Measurements from ENCODE around the gene MAPK4. TPM values are rescaled to one million over a fixed set of nuclear protein-coding genes. Genes with fewer than 3 reads are reported as not detected.

The MAPK4 gene
- total RNA-seq, 2 donors from 2014 or later = 1.0 to 1.6 TPM

DNA sequence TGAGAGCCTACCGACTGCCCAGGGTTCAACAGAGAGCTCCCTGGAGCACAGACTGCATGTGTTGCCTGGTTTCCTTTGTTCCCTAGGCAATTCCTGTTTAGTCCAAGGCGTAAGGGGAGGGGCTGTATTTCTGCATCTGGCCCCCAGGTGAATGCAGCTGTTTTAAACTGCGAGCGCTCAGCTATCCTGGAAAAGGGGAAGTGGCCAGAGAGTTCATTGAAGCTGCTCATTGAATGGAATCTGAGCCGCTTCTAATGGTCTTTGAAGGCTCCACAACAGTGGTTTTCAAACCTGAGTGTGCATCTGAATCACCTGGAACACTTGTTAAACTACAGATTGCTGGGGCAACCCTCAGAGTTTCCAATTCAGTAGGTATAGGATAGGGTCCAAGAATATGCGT lies 18.1 kb downstream of the MAPK4 start:
- Histone ChIP-seq H3K36me3 (replicated peaks in 1 of 2; ENCODE audit: insufficient read depth in 1 of 2, low read depth in 2 of 2) (no peaks in the 10 kb centered on the region), H3K27ac (no peak overlapping the region), H3K4me3 (no peak overlapping the region), H3K9me3 (no peaks in the 10 kb centered on the region), H3K27me3 (no peaks in the 10 kb centered on the region), H3K4me1 (no peaks in the 10 kb centered on the region)
- intact Hi-C loops (cut with DNase I) = no loop called here
- TF ChIP-seq, protein P1, sequence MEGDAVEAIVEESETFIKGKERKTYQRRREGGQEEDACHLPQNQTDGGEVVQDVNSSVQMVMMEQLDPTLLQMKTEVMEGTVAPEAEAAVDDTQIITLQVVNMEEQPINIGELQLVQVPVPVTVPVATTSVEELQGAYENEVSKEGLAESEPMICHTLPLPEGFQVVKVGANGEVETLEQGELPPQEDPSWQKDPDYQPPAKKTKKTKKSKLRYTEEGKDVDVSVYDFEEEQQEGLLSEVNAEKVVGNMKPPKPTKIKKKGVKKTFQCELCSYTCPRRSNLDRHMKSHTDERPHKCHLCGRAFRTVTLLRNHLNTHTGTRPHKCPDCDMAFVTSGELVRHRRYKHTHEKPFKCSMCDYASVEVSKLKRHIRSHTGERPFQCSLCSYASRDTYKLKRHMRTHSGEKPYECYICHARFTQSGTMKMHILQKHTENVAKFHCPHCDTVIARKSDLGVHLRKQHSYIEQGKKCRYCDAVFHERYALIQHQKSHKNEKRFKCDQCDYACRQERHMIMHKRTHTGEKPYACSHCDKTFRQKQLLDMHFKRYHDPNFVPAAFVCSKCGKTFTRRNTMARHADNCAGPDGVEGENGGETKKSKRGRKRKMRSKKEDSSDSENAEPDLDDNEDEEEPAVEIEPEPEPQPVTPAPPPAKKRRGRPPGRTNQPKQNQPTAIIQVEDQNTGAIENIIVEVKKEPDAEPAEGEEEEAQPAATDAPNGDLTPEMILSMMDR (IDR thresholded peaks at IDR 0.05) = no peak
- no peak for TF ChIP-seq POLR2A (IDR thresholded peaks at IDR 0.05)
- DNase-seq (no peak), ATAC-seq (no peak)
- 66 to 81% methylated on average over 6 of the region's 6 CpGs for WGBS, 2 donors

DNA sequence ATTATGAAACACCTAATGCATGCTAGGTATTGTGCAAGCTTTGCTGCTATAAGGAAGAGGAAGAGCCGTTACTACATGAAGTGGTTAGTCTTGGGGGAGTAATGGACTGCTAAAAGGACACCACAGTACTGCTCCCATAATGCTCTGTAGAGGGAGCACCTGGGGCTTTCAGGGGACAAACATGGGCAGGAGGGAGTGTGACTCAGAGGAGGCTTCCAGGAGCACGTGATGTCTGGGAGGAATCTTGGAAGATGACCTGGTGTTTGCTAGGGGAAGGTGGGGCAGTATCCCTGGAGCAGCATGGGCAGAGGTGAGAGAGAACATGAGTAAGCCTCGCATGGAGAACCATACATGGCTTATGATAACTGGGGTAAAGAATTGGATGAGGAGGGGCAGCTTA lies 18.8 kb downstream of the MAPK4 start:
- 73 to 84% methylated on average over 3 of the region's 3 CpGs for WGBS, 2 donors
- H3K4me1 ChIP-seq = no peaks in the 10 kb centered on the region
- ATAC-seq (no peak), DNase-seq (no peak)
- no peak overlapping the region for H3K4me3 ChIP-seq
- intact Hi-C loops (cut with DNase I) = no loop called here
- no peak overlapping the region for H3K27ac ChIP-seq
- TF ChIP-seq, protein P1 (IDR thresholded peaks at IDR 0.05) = no peak
- TF ChIP-seq POLR2A (IDR thresholded peaks at IDR 0.05) = no peak
- no peaks in the 10 kb centered on the region for H3K27me3 ChIP-seq
- H3K36me3 ChIP-seq (replicated peaks in 1 of 2; ENCODE audit: insufficient read depth in 1 of 2, low read depth in 2 of 2) = no peaks in the 10 kb centered on the region
- no peaks in the 10 kb centered on the region for H3K9me3 ChIP-seq

DNA sequence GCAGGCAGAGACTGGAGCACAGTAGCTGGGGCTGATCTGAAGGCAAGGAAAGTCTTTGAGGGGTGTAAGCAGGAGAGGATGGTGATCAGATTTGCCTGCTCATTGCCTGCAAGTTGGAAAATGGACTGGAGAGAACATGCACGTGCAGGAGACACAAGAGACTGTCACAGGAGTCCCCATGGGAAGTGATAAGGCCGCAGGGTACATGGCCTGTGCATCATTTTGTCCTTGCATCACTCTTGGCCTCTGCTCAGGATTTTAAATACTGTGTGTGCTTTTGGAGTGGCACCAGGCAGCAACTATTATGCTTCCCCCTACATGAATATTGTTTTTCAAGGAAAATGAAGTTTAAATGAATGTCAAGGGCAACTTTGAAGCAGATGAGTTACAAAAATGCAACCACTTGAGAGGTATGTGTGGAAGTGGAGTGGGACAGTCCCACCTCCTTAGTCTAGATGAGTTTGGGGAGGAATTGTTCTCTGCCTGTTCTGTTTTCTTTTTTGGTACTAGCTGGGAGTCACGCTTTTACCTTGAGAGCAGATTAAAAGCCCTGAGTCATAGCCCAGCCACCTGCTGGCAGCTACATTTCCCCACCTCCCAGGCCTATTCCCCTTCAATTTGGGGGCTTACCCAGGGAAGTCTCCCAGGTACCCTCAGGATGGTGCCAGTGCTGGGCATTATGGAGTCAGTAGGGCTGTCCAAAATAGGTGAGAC lies 19.3 kb downstream of the MAPK4 start:
- intact Hi-C loops (cut with DNase I) = no loop called here

DNA sequence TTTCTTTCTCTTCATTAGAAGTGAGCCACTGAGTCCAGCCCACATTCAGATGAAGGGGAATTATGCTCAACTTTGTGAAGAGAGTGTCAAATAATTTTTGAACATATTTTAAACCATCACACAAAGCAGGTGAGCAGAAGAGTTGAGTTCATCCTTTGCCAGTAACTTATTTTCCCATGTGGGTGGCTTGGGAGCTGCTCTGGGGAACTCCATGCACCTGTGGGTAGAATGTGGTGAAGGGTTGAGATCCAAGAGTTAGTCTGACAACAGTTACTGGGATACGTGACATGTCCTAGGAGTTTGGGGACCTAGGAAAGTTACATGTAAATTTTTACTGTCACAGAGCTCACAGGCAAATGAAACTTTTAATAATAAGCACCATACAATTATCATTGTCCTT lies 21.6 kb downstream of the MAPK4 start:
- no peaks in the 10 kb centered on the region for H3K4me1 ChIP-seq
- H3K27ac ChIP-seq = no peak overlapping the region
- DNase-seq (no peak), ATAC-seq (no peak)
- intact Hi-C loops (cut with DNase I) = no loop called here
- no peak for TF ChIP-seq POLR2A (IDR thresholded peaks at IDR 0.05)
- TF ChIP-seq, protein P1 (IDR thresholded peaks at IDR 0.05) = no peak
- H3K4me3 ChIP-seq = no peak overlapping the region
- H3K36me3 ChIP-seq (replicated peaks in 1 of 2; ENCODE audit: insufficient read depth in 1 of 2, low read depth in 2 of 2) = no peaks in the 10 kb centered on the region
- H3K9me3 ChIP-seq = no peaks in the 10 kb centered on the region
- 100% methylated on average over 1 of the region's 1 CpG for whole genome bisulfite sequencing, 2 donors
- H3K27me3 ChIP-seq = no peaks in the 10 kb centered on the region

More for the DNA sequence above, 19.3 kb downstream of the MAPK4 start:
- Histone ChIP-seq H3K4me3 (no peak overlapping the region), H3K36me3 (replicated peaks in 1 of 2; ENCODE audit: insufficient read depth in 1 of 2, low read depth in 2 of 2) (no peaks in the 10 kb centered on the region), H3K27ac (no peak overlapping the region), H3K4me1 (no peaks in the 10 kb centered on the region), H3K27me3 (no peaks in the 10 kb centered on the region), H3K9me3 (no peaks in the 10 kb centered on the region)
- 57 to 78% methylated on average over 3 of the region's 3 CpGs for WGBS, 2 donors
- no peak for TF ChIP-seq POLR2A (IDR thresholded peaks at IDR 0.05)
- TF ChIP-seq, protein P1 (IDR thresholded peaks at IDR 0.05) = no peak
- ATAC-seq = no peak
- no peak for DNase-seq

DNA sequence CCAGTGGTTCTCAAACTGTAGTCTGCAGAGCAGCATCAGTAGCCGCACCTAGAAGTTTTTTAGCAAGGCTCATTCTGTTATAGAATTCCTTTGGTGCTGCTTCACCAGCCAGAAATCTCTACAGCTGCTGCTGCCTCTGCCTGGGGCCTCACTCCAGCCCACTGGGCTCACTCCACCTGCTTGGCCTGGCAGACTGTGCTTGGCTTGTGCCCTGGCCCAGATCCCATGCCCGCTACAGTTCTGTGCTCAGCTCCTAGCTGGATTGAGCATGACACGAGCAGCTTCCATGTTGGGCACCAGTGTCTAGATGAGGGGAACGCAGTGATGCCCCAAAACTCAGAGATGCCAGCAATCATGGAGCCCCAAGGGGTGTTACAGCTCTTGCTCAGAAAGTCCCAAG lies 22.6 kb downstream of the MAPK4 start:
- no peaks in the 10 kb centered on the region for H3K4me1 ChIP-seq
- H3K4me3 ChIP-seq = no peak overlapping the region
- H3K9me3 ChIP-seq = no peaks in the 10 kb centered on the region
- DNase-seq (no peak), ATAC-seq (no peak)
- WGBS, 2 donors = 86% methylated on average over 4 of the region's 4 CpGs; no CpG with 5 or more reads in 1 of the 2 donors
- no peak overlapping the region for H3K27ac ChIP-seq
- intact Hi-C loops (cut with DNase I) = no loop called here
- H3K36me3 ChIP-seq (replicated peaks in 1 of 2; ENCODE audit: insufficient read depth in 1 of 2, low read depth in 2 of 2) = no peaks in the 10 kb centered on the region
- TF ChIP-seq, protein P1 (IDR thresholded peaks at IDR 0.05) = no peak
- no peak for TF ChIP-seq POLR2A (IDR thresholded peaks at IDR 0.05)
- no peaks in the 10 kb centered on the region for H3K27me3 ChIP-seq

Measured in body of pancreas (tissue), 4 donors.